T47D (cell line): Measurements from ENCODE around the gene DZIP1.
A peak's percentile ranks its signal among the peaks of the same experiment; 100 is the strongest.

Experiments used
- DNase-seq, 2 experiments: peaks; one replicate each; pipeline versions ENCODE4 v3.0.0 to v3.0.0-alpha.2; 2011 to 2012; ENCODE audit warnings: low read depth in 1 of 2, low spot score in 1 of 2
- JUND ChIP-seq: IDR thresholded peaks from 2 replicates; pipeline ENCODE4 v1.6.1; 2012; ENCODE audit warnings: low read depth
- in situ Hi-C: cut with HindIII; loops from 2 replicates; pipeline ENCODE4 v1.10.0; 2016; ENCODE audit warnings: low sequenced_read_pairs, low pct_unique_long_range_greater_than_20kb

The DZIP1 gene

GRCh38 chr13:95544293-95544692 lies 100.2 kb downstream of the DZIP1 start:
- no peak for DNase-seq
- TF ChIP-seq JUND, result no peak
- in situ Hi-C loops, result no loop called here

GRCh38 chr13:95541911-95542474 lies 102.5 kb downstream of the DZIP1 start:
- in situ Hi-C loops, result no loop called here
- DNase-seq, result no peak
- no peak for TF ChIP-seq JUND

GRCh38 chr13:95541308-95541707 lies 103.2 kb downstream of the DZIP1 start:
- no peak for TF ChIP-seq JUND
- in situ Hi-C loops, result no loop called here
- DNase-seq, result no peak

- DNase-seq, result no peak
- in situ Hi-C loops, result no loop called here
These were observed 103.6 kb downstream of the DZIP1 start for GRCh38 chr13:95540888-95541287.

GRCh38 chr13:95536632-95537241 lies 107.8 kb downstream of the DZIP1 start:
- TF ChIP-seq JUND, result no peak
- peak in 1 of 2 experiments; percentile 30 for DNase-seq
- in situ Hi-C loops, result no loop called here

More at GRCh38 chr13:95540888-95541287, 103.6 kb downstream of the DZIP1 start:
- no peak for TF ChIP-seq JUND

- peak in 1 of 2 experiments; percentile 51 for DNase-seq
- no peak for TF ChIP-seq JUND
- in situ Hi-C loops, result no loop called here
These were observed 109.3 kb downstream of the DZIP1 start for GRCh38 chr13:95535243-95535642.

- no peak for DNase-seq
- in situ Hi-C loops, result no loop called here
- no peak for TF ChIP-seq JUND
These were observed 110.9 kb downstream of the DZIP1 start for GRCh38 chr13:95533545-95534160.

- in situ Hi-C loops, result no loop called here
- TF ChIP-seq JUND, result no peak
- DNase-seq, result peak in 1 of 2 experiments; percentile 47
These were observed 114.3 kb downstream of the DZIP1 start for GRCh38 chr13:95530178-95530577.
